Measurements from ENCODE around the gene DHCR24.

DHCR24 gene

DNA sequence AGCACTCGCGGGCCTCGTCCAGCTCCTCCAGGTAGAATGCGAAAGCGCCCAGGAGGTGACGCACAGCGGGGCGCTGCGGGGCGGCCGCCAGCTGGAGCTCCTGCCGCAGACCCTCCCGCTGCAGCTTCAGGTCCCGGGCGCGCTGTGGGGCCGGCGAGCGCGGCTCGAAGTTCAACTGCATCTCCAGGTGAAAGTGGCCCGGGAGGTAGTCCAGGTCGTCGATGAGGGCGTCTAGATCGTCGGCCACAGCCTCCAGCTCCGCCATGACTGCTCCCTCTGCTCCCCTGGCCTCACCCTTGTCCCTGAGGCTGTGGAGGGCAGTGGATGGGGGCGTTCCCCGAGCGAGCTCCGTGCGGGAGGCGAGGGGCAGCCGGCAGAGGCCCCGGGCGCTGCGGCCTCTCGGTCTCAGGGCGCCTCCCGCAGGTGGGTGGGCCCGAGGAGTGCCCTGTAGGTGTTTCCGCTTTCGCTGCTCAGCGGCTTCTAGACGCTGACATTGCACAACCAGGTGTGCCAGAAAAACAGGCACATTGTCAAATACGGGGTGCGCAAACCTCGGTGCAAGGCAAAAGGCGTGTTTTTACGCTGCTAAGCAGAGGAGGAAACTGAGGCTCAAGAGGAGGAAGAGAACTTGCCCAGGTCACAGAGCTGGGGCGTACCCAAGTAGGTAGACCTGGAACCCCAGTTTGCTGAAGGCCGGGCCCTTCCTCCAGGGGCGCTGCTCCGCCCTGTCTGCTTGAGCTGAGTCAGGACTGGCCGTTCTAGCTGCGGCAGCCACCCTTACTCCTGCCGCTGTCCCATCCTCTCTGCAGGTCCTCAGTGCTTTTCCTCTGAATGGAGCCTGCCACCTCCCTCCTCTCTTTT lies 85.9 kb downstream of the DHCR24 start, which contains the start of gene TTC22:
TSS of gene TTC22 (minus strand) at position 425 of the 861 bp plus-strand sequence. CDS start at position 265, 160 bp downstream.
- DNase-seq (ENCODE audit: low spot score): no peak

DNA sequence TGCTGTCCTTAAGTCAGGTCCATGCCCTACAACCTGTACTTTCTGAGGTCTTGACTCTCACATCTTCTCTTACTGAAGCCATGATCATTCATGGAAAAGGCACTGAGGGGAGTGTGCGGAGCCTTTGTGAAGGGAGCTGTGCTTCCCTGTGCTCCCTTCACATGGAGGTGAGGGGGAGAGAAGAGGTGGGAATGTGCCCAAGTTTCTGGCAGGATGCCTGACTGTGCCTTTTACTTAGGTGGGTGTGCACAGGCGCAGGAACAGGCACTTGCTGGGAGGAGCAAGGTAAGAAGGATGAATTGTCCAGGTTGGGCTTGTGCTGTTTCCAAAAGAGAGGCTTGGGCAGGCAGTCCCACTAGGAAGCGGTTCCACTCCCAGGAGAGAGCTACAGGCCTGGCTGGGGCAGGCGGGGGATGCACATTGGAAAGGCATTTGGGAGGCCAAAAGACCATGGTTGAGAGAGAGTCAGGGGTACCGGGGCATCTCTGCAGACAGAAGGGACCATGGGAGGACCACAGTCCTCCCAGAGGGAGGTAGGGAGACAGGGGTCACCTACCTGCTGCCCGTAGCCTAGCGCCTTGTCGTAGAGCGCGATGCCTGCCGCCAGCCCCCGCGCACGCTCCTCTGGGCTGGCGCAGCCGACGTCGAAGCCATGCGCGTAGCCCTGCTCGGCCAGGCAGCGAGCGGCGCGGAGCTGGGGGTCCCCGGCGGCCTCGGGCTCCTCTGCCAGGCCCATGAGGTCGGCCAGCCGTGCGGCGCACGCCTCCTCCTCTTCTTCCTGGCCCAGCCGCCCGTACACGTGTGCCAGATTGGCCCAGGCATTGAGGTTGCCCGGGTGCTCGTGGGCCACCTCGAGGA lies 86.7 kb downstream of the DHCR24 start:
- no peak for DNase-seq (ENCODE audit: low spot score)

Data from Ammon's horn (tissue), 1 donor.